SU-DHL-6 (cell line): ENCODE results near the gene STPG2.

Source experiments
- H2AFZ ChIP-seq: fragments of 200-600 bp; sonication (generic); 2 replicates; pipeline ENCODE4 v1.6.1; 2014; ENCODE audit warnings: low read depth, mild to moderate bottlenecking, moderate library complexity, mixed read lengths, antibody characterized with exemption, low read length; ENCODE audit not compliant: severe bottlenecking
- H3F3A ChIP-seq: fragments of 200-600 bp; shearing (Covaris generic); 2 replicates; pipeline ENCODE4 v1.6.0; 2016; ENCODE audit warnings: antibody characterized with exemption, mild to moderate bottlenecking; ENCODE audit not compliant: insufficient read depth
- H3K27ac ChIP-seq: fragments of 200-600 bp; sonication (generic); 2 replicates; pipeline ENCODE4 v1.5.1; 2016; ENCODE audit warnings: low read depth, mild to moderate bottlenecking, low read length, moderate library complexity, mixed read lengths
- H3K27me3 ChIP-seq: fragments of 200-600 bp; sonication (generic), shearing (Covaris generic); 2 replicates; pipeline ENCODE4 v1.6.0; 2014; ENCODE audit warnings: mild to moderate bottlenecking, low read length
- H3K36me3 ChIP-seq: fragments of 200-600 bp; sonication (generic); 2 replicates; pipeline ENCODE4 v1.6.1; 2014; ENCODE audit warnings: mild to moderate bottlenecking, low read length, mixed read lengths
- H3K4me2 ChIP-seq: fragments of 300-600, 200-600 bp; shearing (Covaris generic), sonication (generic); 2 replicates; pipeline ENCODE4 v1.6.0; 2014; ENCODE audit warnings: low read length, low read depth, mild to moderate bottlenecking; ENCODE audit not compliant: poor library complexity, severe bottlenecking
- H3K4me3 ChIP-seq: fragments of 200-600 bp; sonication (generic); 2 replicates; pipeline ENCODE4 v1.5.1; 2014; ENCODE audit warnings: antibody characterized with exemption, low read length, mild to moderate bottlenecking, mixed read lengths; ENCODE audit not compliant: insufficient read depth, poor library complexity, severe bottlenecking
- H3K79me2 ChIP-seq: fragments of 200-600 bp; sonication (generic); 2 replicates; pipeline ENCODE4 v1.6.1; 2014; ENCODE audit warnings: mild to moderate bottlenecking, low read length, moderate library complexity; ENCODE audit not compliant: insufficient read depth
- H3K9ac ChIP-seq: fragments of 200-600 bp; sonication (generic); 2 replicates; pipeline ENCODE4 v1.7.0; 2014; ENCODE audit warnings: mild to moderate bottlenecking, low read length
- H3K9me2 ChIP-seq: fragments of 200-600 bp; sonication (generic); replicated peaks from 2 replicates; pipeline ENCODE4 v1.6.1; 2014; ENCODE audit warnings: low read length; ENCODE audit not compliant: insufficient read depth
- H3K9me3 ChIP-seq: fragments of 200-600 bp; sonication (generic); 2 replicates; pipeline ENCODE4 v1.6.1; 2014; ENCODE audit warnings: low read length, mixed read lengths; ENCODE audit not compliant: insufficient read depth
- H4K20me1 ChIP-seq: fragments of 200-600 bp; sonication (generic); 2 replicates; pipeline ENCODE4 v1.6.1; 2014; ENCODE audit warnings: low read depth, mild to moderate bottlenecking, antibody characterized with exemption, low read length, moderate library complexity, mixed read lengths
- EZH2phosphoT487 ChIP-seq: fragments of 200-600 bp; sonication (generic), shearing (Covaris generic); conservative IDR thresholded peaks from 2 replicates; pipeline ENCODE4 v1.6.1; 2018; ENCODE audit warnings: mild to moderate bottlenecking, antibody characterized with exemption, low read length, moderate library complexity, mixed read lengths
- TF ChIP-seq, protein P1 (sequence below): fragments of 200-600 bp; sonication (generic); IDR thresholded peaks from one replicate; pipeline ENCODE4 v1.5.1; 2017; ENCODE audit warnings: antibody characterized with exemption, mild to moderate bottlenecking, low read length, moderate library complexity; ENCODE audit not compliant: insufficient read depth, poor library complexity, severe bottlenecking

The STPG2 gene

DNA sequence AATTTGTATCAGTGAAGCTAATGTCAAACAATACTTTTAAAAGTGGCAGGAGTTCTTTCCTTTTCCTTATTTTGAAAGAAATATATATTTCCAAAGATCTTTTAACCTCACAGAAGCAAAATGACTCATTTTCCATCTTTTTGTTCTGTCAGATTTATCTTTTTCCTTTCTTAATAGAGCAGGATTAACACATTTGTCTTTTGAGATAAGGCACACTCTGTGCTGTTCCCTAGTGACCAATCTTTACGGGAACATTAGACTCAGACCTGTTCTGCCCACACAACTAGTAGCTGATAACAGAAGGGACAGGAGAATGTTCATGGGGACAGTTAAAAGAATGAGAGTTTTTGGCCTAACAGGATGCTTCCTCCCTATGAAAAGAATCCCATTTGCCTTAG, 381.2 kb downstream of the STPG2 start:
- Histone ChIP-seq H3K79me2 (no peaks in the 10 kb centered on the region), H3K9me2 (no peaks in the 10 kb centered on the region), H2AFZ (no peak overlapping the region), H3K4me2 (no peak overlapping the region), H3K9me3 (no peaks in the 10 kb centered on the region), H3K9ac (no peak overlapping the region), H4K20me1 (no peaks in the 10 kb centered on the region), H3K36me3 (no peaks in the 10 kb centered on the region), H3K27me3 (no peaks in the 10 kb centered on the region), H3F3A (no peaks in the 10 kb centered on the region), H3K27ac (no peak overlapping the region), H3K4me3 (no peak overlapping the region)
- TF ChIP-seq, protein P1, sequence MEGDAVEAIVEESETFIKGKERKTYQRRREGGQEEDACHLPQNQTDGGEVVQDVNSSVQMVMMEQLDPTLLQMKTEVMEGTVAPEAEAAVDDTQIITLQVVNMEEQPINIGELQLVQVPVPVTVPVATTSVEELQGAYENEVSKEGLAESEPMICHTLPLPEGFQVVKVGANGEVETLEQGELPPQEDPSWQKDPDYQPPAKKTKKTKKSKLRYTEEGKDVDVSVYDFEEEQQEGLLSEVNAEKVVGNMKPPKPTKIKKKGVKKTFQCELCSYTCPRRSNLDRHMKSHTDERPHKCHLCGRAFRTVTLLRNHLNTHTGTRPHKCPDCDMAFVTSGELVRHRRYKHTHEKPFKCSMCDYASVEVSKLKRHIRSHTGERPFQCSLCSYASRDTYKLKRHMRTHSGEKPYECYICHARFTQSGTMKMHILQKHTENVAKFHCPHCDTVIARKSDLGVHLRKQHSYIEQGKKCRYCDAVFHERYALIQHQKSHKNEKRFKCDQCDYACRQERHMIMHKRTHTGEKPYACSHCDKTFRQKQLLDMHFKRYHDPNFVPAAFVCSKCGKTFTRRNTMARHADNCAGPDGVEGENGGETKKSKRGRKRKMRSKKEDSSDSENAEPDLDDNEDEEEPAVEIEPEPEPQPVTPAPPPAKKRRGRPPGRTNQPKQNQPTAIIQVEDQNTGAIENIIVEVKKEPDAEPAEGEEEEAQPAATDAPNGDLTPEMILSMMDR = no peak
- TF ChIP-seq EZH2phosphoT487 = no peak

DNA sequence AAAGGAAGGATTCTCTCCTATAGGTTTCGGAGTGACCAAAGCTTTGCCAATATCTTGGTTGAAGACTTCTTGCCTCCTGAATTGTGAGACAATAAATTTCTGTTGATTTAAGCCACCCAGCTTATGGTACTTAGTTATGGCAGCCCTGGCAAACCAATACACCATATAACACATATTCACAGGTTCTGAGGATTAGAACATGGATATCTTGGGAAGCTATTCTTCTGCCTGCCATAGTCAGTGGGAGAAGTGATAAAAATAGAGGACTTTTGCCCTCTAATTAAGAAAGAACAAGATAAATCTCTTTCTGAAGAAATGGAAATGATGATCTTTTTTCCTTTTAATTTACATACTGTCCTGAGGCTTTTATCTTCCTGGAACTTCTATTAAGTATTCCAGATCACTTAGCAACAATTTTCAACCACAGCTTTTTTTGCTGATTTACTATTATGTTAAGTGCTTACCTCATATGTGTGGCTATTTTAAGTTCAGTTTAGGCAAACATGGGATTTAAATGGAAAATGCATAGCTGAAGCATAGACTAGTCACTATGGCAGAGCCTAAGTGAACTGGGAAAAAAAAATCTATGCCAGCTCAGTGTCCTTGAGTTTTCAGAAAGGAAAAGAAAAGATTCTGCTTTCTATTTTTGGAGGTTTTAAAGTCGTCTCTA, 381.7 kb downstream of the STPG2 start:
- no peaks in the 10 kb centered on the region for H3F3A ChIP-seq
- H3K27me3 ChIP-seq = no peaks in the 10 kb centered on the region
- H4K20me1 ChIP-seq = no peaks in the 10 kb centered on the region
- no peak overlapping the region for H3K4me2 ChIP-seq
- H3K9me2 ChIP-seq = no peaks in the 10 kb centered on the region
- no peaks in the 10 kb centered on the region for H3K79me2 ChIP-seq
- no peak overlapping the region for H3K4me3 ChIP-seq
- no peak overlapping the region for H2AFZ ChIP-seq
- no peak overlapping the region for H3K9ac ChIP-seq
- H3K36me3 ChIP-seq = no peaks in the 10 kb centered on the region
- no peaks in the 10 kb centered on the region for H3K9me3 ChIP-seq
- no peak for TF ChIP-seq EZH2phosphoT487
- TF ChIP-seq, protein P1 = no peak
- H3K27ac ChIP-seq = no peak overlapping the region

DNA sequence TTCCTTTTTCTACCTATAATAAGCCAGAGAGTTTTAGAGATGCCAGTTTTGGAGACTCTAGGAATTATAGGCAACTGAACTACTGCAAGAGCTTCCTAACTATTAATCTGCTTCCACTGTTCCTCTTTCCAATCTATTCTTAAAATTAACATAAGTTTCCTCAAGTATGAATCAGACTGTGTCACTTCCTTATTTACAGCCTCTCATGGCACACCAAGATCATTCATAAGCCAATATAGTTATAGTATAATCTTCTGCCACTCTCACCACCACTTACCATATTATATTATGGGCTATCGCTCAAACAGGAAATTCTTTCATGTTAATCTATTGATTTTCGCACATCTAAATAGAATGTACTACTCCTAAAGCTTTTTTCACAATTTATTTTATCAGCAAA, 383.5 kb downstream of the STPG2 start:
- Histone ChIP-seq H3K9me2 (no peaks in the 10 kb centered on the region), H3K36me3 (no peaks in the 10 kb centered on the region), H3K27ac (no peak overlapping the region), H3K4me3 (no peak overlapping the region), H3K79me2 (no peaks in the 10 kb centered on the region), H3K4me2 (no peak overlapping the region), H2AFZ (no peak overlapping the region), H3K9me3 (no peaks in the 10 kb centered on the region), H3K27me3 (no peaks in the 10 kb centered on the region), H3K9ac (no peak overlapping the region), H3F3A (no peaks in the 10 kb centered on the region), H4K20me1 (no peaks in the 10 kb centered on the region)
- no peak for TF ChIP-seq EZH2phosphoT487
- TF ChIP-seq, protein P1 = no peak
